ENCODE data around the gene AGAP3.

Gene AGAP3

DNA sequence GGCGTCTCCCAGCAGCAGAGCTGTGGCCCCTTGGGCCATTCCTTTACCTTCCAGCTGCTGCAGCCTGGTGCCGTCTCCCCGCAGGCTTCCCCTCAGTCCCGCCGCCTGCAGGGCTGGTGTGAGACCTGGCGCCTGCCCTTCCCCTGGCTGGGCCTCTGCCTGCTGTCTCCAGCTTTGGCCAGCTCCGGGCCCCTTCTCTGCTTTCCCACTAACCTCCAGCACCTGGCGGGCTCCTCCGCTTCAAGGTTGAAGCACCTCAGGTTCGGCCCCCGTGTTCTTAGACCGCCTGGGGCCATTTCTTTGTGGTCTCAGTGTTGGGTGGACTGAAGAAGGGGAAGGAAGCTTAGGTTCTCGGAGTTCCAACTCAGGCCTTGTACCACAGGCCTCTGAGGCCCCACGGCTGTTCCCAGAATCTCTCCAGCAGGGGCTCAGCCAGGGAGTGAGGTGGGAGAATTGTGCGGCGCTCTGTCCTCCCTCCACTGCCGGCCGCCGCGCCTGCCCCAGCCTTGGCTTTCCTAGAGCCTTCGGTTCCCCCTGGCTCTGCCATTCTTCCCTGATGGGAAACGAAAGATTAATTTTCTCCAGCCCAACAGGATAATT lies 50.9 kb downstream of the AGAP3 start:
- no peak for DNase-seq (ENCODE audit: low read depth)

DNA sequence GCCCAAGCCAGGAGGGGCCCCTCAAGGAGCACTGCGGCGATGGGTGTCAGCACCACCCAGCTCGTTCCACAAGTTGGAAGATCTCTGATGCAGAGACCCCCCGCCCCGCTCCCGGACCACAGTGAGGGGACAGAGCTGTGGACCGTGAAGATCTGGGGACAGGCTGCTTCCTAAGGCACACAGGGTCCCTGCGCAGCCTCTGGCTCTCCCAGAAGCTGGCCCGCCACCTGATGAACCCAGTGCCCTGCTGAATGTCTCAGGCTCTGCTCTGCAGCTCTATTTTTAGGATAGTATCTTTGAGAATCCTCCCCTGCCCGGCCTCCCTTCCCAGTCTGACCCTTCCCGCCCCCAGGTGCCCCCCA lies 51.5 kb downstream of the AGAP3 start:
- no peak for DNase-seq (ENCODE audit: low read depth)

DNA sequence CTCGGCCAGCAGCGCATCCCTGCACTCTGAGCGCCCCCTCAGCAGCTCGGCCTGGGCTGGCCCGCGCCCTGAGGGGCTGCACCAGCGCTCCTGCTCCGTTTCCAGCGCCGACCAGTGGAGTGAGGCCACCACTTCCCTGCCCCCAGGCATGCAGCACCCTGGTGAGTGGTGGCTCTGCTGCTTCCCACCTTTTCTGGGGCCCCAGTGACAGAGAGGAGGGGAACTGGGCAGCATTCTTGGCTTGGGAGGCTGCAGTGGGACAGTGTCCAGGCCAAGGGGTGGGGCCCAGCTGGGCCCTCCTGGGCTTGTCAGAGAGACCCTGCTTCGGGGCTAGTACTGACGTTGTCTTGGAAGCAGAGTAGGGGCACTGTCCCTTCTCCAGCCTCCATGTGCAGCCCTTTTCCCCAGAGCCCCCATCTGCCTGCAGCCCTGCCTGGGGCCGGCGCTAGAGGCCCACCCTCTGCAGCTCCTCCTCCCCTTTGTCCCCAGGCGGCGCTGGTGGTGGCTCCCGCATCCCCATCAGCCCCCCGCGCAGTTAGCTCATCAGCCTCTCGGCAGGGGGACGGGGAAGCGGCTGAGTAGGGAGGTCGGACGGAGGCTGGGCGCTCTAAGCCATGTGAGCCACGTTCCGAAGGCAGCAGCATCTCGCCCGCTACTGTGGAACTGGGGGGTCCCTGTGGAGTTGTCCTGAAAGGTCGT lies 52.0 kb downstream of the AGAP3 start:
- no peak for DNase-seq (ENCODE audit: low read depth)

DNA sequence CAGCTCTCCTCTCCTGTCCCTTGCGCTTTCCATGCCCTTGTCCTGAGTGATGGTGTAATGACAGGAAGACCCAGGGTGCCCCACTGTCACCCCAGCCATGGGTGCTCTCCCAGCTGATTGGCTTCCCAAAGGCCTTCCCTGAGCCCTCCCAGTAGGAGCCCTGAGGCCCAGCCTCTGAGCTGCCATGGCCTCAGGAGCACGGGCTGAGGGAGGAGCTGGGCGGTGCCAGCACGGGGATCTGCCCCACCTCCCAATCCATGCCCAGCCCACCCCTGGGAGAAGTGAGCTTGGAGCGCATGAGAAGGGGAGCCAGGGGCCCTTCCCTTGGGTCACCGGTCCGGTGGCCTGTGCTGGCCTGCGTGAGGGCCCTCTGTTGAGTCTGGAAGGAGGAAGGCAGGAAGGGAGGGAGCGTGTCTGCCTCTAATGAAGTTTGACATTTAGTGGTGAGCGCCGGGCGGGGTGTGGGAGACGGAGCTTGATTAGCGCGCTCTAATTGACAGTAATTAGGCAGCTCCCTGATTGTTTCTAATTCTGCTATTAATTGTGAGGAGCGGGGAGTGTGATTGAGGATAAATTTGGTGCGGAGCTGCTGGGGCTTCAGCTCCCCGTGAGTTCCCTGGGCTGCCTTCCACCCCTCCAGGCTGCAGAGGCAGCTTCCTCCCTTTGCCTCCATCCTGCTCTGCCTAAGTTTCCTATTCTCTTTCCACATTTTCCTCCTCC lies 53.0 kb downstream of the AGAP3 start:
- no peak for DNase-seq (ENCODE audit: low read depth)

DNA sequence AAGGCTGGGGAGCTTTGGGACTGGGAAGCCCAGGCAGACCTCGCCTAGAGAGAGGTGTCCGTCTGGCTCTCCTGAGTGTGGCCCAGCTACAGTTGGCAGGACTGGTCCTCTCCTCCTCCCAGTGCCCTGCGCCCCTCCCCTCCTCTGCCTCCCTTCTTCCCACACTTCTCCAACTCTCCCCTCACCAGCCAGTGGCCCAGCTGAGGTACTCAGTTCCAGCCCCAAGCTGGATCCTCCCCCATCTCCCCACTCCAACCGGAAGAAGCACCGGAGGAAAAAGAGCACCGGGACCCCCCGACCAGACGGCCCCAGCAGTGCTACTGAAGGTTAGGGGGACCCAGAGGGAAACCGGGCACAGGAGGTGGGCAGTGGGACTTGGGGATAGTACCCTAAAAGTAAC lies 53.5 kb downstream of the AGAP3 start:
- no peak for DNase-seq (ENCODE audit: low read depth)

DNA sequence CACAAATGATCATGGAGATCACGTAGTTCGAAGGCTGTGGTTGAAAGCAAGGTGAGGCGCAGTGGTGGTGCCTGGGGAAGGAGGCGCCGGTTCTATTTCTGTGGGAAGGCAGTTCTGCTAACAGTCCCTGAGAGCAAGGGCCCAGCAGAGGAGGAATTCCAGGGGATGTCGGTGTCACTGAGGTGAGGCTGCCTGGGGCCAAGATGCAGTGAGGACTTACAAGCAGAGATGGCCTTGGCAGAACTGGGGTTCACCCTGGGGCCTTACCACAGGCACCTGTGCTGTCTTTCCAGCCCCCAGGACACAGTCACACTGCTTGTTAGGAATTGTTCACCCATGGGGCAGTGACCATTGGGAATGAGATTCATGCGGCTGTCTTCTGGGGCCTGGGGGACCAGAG lies 54.6 kb downstream of the AGAP3 start:
- no peak for DNase-seq (ENCODE audit: low read depth)

DNA sequence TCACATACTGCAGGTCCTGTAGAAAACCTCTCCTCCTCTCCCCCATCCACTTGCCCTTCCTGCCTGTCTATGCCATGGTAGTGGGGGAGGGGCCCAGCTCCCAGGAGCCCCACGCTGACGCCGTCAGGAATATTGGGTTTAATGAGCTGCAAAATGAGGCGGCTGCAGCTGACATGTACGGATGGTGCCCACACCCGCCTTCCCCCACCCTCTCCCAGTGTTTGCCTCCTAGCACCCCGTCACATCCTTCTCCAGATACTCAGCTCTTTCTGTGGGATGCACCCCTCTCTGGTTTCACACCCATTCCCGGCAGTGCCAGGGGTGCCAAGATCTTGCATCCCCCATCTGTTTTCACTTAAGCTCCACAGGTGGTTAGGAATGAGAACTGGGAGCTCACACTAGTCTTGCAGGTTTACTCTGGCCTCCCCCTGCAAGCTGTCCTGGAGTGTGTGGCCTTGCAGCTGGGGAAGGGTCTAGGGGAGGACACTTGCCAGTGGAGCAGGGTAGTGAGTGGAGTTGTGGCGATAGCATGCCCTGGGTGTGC lies 55.1 kb downstream of the AGAP3 start:
- DNase-seq (ENCODE audit: low read depth) = no peak

DNA sequence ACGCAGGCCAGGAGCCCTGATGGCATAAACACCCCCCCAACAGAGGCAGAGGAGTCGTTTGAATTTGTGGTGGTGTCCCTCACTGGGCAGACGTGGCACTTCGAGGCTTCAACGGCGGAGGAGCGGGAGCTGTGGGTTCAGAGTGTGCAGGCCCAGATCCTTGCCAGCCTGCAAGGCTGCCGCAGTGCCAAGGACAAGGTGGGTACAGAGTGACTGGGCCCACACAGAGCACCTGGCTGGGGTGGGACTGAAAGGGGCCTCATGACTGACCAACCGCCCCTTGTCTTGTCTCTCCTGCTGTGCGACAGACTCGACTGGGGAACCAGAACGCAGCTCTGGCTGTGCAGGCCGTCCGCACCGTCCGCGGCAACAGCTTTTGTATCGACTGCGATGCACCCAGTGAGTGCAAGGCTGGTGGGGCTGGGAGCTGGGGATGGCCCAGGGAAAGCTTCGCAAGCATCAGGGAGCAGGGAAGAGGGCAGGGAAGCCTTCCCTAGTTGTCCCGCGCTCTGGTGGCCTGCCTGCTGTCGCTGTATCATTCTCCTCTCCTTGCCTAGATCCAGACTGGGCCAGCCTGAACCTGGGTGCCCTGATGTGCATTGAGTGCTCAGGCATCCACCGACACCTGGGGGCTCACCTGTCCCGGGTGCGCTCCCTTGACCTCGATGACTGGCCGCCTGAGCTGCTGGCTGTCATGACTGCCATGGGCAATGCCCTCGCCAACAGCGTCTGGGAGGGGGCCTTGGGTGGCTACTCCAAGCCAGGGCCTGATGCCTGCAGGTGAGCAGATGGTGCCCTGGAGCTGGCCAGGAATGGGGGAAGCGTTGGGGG lies 55.8 kb downstream of the AGAP3 start:
- DNase-seq (ENCODE audit: low read depth) = no peak

DNA sequence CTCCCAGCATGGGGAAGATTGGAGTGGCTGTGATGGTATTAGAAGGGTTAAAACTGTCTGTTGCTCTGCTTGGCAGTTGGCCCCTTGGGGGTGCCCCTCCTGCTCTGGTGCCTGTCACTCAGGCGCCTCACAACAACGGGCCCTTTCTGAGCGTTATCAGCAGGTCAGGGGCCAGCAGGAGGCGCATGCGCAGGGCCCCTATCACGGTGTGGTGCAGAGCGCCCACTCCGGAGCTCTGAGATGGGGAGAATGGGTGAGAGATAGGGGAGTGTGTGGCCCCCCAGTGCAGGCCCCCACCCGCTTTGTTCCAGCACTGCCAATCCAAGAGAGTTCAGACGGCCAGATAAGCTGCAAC lies 56.4 kb downstream of the AGAP3 start:
- no peak for DNase-seq (ENCODE audit: low read depth)

DNA sequence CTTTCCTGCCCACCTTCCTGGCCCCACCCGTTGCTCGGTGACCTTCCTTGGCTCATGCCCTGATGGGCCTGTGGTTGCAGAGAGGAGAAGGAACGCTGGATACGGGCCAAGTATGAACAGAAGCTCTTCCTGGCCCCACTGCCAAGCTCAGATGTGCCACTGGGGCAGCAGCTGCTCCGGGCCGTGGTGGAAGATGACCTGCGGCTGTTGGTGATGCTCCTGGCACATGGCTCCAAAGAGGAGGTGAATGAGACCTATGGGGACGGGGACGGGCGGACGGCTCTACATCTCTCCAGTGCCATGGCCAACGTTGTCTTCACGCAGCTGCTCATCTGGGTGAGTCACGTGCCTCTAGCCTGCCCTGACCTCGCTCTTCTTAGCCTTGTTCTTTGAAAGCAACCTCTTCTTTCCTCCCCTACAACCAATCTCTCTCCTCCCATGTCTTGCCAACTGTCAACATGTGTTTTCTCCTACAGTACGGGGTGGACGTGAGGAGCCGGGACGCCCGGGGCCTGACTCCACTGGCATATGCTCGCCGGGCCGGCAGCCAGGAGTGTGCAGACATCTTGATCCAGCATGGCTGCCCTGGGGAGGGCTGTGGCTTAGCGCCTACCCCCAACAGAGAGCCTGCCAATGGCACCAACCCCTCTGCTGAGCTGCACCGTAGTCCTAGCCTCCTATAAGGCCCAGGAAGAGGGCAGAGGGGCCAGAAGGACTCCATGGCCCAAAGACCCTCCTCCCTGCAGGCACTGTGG lies 57.2 kb downstream of the AGAP3 start:
- DNase-seq (ENCODE audit: low read depth) = no peak

DNA sequence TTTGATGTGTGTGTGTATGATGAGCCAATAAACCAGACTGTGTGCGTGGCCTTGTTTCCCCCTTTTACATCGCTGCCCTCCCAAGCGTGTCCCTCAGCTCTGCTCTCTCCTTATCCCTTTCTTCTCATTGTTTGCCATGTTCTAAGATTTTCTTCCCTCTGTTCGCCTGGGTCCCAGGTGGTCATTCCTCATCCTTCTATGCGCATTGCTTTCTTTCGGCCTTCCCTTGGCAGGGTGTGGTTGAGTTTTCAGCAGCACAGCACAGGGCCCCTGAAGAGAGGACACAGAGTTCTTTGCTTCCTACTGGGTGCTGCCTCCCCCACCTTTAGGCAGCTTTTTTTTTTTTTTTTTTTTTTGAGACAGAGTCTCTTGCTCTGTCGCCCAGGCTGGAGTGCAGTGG lies 58.1 kb downstream of the AGAP3 start:
- DNase-seq (ENCODE audit: low read depth) = no peak

DNA sequence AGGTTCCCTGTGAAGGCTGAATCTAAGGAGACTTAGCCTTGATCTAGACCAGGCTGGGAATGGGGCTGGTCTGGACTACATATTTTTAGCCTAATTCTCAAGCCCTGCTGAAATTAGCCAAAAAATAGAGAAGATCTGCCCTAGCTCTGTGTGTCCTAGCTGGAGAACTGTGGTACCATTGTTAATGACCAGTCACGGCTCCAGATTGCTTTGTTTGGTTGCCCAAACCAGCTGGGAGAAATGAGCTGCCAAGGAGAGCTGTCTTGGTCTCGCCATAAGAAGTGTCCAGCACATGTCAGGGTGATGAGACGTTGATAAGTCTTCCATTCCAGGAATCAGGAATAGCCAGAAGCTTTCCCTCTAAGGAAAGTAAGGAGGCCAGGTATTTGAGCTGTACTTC lies 60.5 kb downstream of the AGAP3 start:
- DNase-seq (ENCODE audit: low read depth) = no peak

DNA sequence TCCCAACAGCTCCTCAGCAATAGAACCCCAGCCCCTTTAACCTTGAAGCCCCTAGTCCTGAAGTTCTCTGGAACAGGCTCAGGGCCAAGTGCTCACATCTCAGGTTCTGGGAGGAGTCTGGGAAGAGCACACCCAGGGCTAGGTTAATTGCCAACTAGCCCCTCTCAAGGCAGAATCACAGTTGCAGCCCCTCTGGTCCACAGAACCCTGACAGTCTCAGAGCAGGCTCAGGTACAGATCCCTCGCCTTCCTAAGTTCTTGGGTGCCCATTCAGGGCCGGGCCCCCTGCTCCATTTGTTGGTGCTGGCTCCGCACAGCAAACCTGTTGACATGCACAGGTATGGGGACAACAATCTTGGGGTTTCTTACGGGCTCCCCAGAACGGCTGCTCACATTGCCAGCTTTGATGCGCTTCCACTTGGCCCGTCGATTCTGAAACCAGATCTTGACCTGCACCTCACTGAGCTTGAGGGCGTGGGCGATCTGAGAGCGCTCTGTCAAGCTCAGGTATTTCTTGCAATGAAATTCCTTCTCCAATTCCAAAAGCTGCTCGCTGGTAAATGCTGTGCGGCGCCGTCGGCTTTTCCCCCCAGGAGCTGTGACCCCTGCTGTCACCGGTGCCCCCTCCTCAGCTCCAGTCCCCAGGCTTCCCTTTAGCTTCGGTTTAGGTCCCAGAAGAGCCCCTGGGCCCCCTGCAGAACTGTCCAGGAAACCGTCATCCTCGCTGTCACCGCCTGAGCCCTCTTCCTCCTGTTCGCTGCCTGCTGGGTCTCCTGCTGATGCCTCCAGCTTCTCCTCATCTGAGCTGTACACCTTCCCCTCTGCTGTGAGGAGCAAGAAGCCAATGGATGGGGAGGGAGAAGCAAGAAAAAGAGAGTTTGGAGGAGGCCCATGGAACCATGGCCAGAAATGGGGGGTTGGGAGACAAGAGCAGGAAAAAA lies 62.3 kb downstream of the AGAP3 start:
- DNase-seq (ENCODE audit: low read depth) = no peak

DNA sequence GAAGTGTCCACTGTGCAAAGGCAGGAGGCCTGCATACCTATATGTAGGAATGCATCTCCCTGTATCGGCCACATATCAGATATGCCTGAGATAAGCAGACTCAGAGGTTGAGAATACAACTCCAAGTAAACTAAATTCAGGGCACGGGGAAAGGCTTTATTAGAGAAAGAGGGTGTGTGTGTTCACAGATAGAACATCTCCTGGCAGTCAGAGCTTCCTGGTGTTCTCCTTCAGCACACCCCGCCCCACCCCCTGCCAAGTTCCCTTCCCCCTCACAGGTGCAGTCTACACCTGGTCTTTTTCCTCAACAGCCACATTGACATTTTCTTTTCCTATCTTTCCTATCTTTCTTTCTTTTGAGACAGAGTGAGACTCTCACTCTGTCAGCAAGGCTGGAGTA lies 64.1 kb downstream of the AGAP3 start:
- DNase-seq (ENCODE audit: low read depth) = no peak

DNA sequence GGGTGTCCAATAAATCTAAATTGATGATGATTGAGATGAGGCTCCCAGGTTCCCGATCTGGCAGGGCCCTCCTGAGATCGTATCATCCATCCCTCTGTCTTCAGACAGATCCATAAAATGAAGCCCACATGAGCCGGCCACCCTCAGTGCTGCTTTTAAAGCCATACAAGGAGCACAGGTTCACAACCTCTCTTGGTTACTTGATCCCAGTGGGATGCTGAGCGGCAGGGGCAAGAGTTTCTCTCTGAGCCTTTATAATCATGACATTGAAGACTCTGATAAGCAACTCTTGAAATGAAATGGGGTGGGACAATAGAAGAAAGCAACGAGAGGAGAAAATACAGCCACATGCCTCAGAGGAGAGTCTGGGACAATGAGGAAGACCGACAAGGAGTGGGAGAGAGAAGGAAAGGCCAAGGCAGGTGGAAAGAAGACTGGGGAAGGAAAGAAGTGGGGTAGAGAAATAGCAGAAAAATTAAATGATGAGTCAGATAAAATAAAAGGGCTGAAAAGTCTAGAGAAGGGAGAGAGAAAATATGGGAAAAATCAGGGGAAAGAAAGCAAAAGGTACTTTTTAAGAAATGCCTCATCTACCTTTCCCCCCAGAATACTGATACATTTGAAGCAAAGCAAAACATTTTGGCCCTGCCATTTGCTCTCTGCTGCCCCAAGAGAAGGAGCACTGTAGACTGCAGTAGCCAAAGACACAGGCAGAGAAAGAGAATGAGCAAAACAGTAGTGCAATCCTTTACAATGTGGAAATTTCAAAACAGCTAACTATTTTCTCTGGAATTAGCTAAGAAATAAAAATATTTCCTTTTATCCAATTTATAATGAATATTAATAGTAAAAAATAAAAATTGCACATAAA lies 66.6 kb downstream of the AGAP3 start:
- no peak for DNase-seq (ENCODE audit: low read depth)

DNA sequence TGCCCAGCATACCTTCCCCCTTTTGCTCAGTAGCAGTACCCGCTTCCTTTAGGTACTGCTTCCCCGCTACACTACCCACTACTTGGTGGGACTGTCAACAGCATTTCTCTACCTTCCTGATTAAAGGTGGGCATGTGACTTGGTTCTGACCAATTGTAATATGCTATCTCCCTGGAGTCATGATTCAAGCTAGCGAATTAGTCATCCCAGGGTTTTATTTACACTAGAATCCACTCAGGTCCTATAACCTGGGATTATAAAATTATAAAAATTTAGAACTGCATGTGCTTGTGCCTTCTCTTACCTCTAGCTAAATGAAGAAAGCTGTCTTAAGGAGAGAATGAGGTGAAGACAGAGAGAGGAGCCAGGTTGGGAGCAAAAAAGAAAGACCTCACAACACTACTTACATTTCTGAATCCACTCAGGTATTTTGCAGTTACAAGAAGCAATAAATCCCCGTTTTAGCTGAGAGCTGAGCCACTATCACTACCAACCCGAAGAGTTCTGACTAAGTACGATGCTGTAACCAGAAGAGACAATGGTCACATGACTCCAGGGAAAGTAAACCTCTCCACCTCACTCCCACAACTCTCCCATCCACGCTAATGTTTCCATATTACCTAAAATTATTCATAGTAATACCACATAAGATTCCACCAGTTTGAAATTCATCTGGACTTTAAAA lies 71.5 kb downstream of the AGAP3 start:
- DNase-seq (ENCODE audit: low read depth) = no peak

DNA sequence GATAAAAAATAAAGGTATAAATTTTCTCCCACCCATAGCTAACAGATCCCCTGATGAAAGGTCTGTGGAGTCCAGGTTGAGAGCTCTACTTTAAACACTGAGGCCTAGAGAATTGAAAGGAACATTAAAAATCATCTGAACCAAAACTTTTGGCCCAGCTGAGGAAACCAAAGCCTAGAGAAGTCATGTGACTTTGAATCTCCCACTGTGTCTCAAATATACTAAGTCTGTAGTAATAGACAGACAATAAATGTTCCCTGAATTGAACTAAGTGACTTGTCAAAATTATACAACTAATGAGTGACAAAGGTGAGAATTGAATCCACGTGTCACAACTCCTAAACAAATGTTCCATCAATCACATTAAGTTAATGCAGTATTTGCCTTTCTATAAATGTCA lies 75.5 kb downstream of the AGAP3 start:
- DNase-seq (ENCODE audit: low read depth) = no peak

DNA sequence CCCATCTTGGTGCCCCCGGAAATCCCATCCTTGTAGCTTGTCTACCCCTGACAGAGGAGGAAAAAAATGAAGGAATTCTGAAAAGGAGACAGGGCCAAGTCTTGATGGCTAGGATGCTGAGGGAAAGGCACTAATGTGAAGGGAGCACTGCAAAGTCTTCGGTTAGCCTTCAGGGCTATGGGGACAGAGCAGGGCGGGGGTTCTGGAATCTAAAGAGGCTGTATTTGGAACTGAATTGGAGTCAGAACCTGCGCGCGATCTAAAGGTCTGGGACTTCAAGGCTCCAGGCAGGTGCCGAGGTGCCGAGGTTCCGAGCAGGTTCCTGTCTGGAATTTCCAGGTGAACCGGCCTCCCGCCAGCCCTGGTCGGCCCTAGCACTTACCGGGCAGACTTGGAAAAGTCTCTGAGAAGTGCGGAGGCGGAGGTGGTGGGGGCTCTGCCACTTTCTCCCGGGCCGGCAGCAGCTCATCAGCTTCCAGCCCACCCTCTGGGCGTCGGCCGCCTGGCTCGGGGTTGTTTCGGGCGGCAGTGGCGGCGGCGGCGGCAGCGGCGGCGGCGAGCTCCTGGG lies 80.4 kb downstream of the AGAP3 start:
- DNase-seq (ENCODE audit: low read depth) = no peak

All from HS-27A (cell line).